Measurements from ENCODE around the gene BHLHE41.

The BHLHE41 gene

DNA sequence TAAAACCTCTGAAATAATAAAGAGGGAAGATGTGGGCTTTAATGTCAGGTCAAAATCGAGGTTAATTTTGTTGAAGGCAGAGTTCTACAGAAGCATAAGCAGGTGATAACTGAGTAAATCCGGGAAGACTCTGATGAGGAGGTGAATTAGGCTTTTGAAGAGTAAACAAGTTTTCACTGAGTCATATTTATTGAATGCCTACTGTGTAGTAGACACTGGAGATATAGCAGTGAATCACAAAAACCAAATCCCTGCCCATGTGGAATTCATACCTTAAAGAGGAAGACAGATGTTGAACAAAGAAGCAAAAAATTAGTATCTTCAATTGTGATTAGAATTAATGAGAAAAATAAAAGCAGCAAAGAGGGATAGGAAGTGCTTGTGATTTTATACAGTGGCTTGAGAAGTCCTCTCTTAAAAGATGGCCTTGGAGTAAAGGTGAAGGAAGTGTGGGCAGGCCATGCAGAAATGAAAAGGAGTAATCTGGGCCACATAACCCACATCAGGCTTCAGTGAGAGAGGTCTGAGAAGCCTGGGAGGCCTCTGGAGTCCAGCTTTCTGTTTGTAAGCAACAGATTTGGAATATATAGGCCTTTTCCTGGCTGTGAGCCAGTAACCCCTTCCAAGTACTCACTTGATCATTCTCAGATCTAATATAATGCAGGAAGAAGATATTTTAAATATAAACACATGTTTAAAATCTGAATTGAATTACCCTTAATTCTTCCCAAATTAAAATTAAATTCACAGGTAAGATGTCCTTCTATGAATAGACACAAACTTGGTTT, 46.7 kb downstream of the BHLHE41 start:
- DNase-seq (ENCODE audit: low spot score): no peak
